Measurements from ENCODE around the gene SLC35G6. TPM values are rescaled to one million over a fixed set of nuclear protein-coding genes. Genes with fewer than 3 reads are reported as not detected.

Gene SLC35G6
- total and polyA plus RNA-seq, 2 of the 13 experiments (the other 11 are each of a cell fraction or from before 2014, with no cell fraction given), result 0.07 TPM; not detected in 1

DNA sequence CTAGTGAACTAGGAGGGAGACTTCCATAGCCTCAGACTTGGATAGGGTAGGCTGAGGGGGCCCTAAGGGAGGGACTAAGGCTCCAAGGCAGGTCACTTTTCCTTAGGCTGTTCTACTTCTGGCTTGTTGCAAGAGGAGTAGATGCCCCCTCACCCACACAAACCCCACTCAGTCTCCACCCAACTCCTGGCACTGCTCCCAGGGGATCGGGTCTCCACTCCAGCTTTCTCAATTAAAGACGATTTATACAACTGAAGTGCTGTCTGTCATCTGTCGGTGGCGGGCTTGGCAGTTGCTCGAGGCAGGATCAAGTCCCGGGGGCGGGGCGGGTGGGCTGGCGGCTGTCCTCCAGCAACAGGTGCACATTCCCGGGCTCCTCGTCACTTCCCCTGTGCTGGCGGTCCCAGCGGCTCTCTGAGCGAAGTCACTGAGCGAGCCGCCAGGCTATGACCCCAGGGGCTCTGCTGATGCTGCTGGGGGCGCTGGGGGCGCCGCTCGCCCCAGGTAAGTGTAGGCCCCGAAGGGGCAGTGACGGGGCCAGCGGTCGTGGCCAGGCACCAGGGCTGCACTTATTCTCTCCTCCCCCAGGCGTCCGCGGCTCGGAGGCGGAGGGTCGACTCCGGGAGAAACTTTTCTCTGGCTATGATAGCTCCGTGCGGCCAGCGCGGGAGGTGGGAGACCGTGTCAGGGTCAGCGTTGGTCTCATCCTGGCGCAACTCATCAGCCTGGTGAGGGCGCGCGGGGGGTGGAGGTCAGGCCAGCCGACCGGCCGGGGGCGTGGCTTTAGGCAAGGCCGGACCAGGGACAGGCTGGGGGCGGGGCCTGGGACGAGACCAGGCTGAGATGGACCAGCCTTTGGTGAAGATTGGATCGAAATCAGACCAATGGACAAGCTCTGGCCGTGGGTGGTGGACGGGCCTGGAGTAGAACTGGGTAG is 36.3 kb upstream of the SLC35G6 start, which contains the start of gene CHRNB1 (continued):
- TF ChIP-seq, protein P1, sequence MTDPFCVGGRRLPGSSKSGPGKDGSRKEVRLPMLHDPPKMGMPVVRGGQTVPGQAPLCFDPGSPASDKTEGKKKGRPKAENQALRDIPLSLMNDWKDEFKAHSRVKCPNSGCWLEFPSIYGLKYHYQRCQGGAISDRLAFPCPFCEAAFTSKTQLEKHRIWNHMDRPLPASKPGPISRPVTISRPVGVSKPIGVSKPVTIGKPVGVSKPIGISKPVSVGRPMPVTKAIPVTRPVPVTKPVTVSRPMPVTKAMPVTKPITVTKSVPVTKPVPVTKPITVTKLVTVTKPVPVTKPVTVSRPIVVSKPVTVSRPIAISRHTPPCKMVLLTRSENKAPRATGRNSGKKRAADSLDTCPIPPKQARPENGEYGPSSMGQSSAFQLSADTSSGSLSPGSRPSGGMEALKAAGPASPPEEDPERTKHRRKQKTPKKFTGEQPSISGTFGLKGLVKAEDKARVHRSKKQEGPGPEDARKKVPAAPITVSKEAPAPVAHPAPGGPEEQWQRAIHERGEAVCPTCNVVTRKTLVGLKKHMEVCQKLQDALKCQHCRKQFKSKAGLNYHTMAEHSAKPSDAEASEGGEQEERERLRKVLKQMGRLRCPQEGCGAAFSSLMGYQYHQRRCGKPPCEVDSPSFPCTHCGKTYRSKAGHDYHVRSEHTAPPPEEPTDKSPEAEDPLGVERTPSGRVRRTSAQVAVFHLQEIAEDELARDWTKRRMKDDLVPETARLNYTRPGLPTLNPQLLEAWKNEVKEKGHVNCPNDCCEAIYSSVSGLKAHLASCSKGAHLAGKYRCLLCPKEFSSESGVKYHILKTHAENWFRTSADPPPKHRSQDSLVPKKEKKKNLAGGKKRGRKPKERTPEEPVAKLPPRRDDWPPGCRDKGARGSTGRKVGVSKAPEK (CRISPR knock-in tag; IDR thresholded peaks at IDR 0.05; ENCODE audit: borderline replicate concordance), result no peak
- TF ChIP-seq, protein P2, sequence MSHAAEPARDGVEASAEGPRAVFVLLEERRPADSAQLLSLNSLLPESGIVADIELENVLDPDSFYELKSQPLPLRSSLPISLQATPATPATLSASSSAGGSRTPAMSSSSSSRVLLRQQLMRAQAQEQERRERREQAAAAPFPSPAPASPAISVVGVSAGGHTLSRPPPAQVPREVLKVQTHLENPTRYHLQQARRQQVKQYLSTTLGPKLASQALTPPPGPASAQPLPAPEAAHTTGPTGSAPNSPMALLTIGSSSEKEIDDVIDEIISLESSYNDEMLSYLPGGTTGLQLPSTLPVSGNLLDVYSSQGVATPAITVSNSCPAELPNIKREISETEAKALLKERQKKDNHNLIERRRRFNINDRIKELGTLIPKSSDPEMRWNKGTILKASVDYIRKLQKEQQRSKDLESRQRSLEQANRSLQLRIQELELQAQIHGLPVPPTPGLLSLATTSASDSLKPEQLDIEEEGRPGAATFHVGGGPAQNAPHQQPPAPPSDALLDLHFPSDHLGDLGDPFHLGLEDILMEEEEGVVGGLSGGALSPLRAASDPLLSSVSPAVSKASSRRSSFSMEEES (CRISPR knock-in tag; IDR thresholded peaks at IDR 0.05), result peak; percentile 24; the same call in 1 of the 2 replicates
- TF ChIP-seq HMGA1 (CRISPR knock-in tag; conservative IDR thresholded peaks at IDR 0.05), result no peak
- TF ChIP-seq, protein P3, sequence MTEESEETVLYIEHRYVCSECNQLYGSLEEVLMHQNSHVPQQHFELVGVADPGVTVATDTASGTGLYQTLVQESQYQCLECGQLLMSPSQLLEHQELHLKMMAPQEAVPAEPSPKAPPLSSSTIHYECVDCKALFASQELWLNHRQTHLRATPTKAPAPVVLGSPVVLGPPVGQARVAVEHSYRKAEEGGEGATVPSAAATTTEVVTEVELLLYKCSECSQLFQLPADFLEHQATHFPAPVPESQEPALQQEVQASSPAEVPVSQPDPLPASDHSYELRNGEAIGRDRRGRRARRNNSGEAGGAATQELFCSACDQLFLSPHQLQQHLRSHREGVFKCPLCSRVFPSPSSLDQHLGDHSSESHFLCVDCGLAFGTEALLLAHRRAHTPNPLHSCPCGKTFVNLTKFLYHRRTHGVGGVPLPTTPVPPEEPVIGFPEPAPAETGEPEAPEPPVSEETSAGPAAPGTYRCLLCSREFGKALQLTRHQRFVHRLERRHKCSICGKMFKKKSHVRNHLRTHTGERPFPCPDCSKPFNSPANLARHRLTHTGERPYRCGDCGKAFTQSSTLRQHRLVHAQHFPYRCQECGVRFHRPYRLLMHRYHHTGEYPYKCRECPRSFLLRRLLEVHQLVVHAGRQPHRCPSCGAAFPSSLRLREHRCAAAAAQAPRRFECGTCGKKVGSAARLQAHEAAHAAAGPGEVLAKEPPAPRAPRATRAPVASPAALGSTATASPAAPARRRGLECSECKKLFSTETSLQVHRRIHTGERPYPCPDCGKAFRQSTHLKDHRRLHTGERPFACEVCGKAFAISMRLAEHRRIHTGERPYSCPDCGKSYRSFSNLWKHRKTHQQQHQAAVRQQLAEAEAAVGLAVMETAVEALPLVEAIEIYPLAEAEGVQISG (CRISPR knock-in tag; IDR thresholded peaks at IDR 0.05), result no peak
- TF ChIP-seq, protein P4, sequence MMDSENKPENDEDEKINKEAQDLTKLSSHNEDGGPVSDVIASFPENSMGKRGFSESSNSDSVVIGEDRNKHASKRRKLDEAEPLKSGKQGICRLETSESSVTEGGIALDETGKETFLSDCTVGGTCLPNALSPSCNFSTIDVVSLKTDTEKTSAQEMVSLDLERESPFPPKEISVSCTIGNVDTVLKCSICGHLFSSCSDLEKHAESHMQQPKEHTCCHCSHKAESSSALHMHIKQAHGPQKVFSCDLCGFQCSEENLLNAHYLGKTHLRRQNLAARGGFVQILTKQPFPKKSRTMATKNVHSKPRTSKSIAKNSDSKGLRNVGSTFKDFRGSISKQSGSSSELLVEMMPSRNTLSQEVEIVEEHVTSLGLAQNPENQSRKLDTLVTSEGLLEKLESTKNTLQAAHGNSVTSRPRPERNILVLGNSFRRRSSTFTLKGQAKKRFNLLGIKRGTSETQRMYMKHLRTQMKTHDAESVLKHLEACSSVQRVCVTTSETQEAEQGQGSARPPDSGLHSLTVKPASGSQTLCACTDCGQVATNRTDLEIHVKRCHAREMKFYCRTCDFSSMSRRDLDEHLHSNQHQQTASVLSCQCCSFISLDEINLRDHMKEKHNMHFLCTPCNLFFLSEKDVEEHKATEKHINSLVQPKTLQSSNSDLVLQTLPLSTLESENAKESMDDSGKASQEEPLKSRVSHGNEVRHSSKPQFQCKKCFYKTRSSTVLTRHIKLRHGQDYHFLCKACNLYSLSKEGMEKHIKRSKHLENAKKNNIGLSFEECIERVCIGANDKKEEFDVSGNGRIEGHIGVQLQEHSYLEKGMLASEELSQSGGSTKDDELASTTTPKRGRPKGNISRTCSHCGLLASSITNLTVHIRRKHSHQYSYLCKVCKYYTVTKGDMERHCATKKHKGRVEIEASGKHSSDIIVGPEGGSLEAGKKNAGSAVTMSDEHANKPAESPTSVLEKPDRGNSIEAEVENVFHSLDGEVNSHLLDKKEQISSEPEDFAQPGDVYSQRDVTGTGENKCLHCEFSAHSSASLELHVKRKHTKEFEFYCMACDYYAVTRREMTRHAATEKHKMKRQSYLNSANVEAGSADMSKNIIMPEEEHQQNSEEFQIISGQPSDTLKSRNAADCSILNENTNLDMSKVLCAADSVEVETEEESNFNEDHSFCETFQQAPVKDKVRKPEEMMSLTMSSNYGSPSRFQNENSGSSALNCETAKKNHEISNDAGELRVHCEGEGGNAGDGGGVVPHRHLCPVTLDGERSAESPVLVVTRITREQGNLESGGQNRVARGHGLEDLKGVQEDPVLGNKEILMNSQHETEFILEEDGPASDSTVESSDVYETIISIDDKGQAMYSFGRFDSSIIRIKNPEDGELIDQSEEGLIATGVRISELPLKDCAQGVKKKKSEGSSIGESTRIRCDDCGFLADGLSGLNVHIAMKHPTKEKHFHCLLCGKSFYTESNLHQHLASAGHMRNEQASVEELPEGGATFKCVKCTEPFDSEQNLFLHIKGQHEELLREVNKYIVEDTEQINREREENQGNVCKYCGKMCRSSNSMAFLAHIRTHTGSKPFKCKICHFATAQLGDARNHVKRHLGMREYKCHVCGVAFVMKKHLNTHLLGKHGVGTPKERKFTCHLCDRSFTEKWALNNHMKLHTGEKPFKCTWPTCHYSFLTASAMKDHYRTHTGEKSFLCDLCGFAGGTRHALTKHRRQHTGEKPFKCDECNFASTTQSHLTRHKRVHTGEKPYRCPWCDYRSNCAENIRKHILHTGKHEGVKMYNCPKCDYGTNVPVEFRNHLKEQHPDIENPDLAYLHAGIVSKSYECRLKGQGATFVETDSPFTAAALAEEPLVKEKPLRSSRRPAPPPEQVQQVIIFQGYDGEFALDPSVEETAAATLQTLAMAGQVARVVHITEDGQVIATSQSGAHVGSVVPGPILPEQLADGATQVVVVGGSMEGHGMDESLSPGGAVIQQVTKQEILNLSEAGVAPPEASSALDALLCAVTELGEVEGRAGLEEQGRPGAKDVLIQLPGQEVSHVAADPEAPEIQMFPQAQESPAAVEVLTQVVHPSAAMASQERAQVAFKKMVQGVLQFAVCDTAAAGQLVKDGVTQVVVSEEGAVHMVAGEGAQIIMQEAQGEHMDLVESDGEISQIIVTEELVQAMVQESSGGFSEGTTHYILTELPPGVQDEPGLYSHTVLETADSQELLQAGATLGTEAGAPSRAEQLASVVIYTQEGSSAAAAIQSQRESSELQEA (CRISPR knock-in tag; IDR thresholded peaks at IDR 0.05; ENCODE audit: not compliant biosample characterization), result no peak
- TF ChIP-seq NR2C2 (CRISPR knock-in tag; IDR thresholded peaks at IDR 0.05; ENCODE audit: borderline replicate concordance), result peak; percentile 86
- TF ChIP-seq POLR2AphosphoS5 (IDR thresholded peaks at IDR 0.05; ENCODE audit: low read depth, low read length), result peak; percentile 62
- TF ChIP-seq ZMYM3 (CRISPR knock-in tag; IDR thresholded peaks at IDR 0.05), result no peak; the same call in 1 of the 2 replicates
- TF ChIP-seq HDAC1 (CRISPR knock-in tag; IDR thresholded peaks at IDR 0.05), result peak; percentile 57; the same call in 1 of the 2 replicates
- TF ChIP-seq ZSCAN29 (CRISPR knock-in tag; conservative IDR thresholded peaks at IDR 0.05), result no peak
- TF ChIP-seq KDM2A (CRISPR knock-in tag; IDR thresholded peaks at IDR 0.05; ENCODE audit: borderline replicate concordance, low read depth), result peak; percentile 78

Measured in HepG2 (cell line).